Panc1 (cell line): ENCODE data around the gene CFH.
"Not testable (repeated sequence)": the region's sequence is repeated elsewhere in the genome, so short reads cannot be mapped to it uniquely, and the experiment has no call there.

ENCODE experiments used
- POLR2AphosphoS5 ChIP-seq: IDR thresholded peaks from 2 replicates; pipeline ENCODE4 v1.6.1; 2012; ENCODE audit warnings: mild to moderate bottlenecking, low read depth, low read length, moderate library complexity
- REST ChIP-seq, 2 experiments: IDR thresholded peaks; 2 replicates each; pipeline ENCODE4 v1.6.1; 2011 to 2012; ENCODE audit warnings: low read depth in 2 of 2, control low read depth in 1 of 2, low read length in 1 of 2, mild to moderate bottlenecking in 1 of 2, moderate library complexity in 1 of 2; ENCODE audit not compliant: insufficient read depth in 1 of 2
- SIN3A ChIP-seq: IDR thresholded peaks from 2 replicates; pipeline ENCODE4 v1.6.1; 2012; ENCODE audit warnings: low read depth, mild to moderate bottlenecking, low read length, moderate library complexity, borderline replicate concordance; ENCODE audit not compliant: insufficient read depth
- TCF7L2 ChIP-seq: IDR thresholded peaks from 2 replicates; pipeline ENCODE4 v1.6.1; 2011; ENCODE audit warnings: mild to moderate bottlenecking, low read depth, low read length, inconsistent platforms
- TF ChIP-seq, protein P1 (sequence below): fragments of 450-650 bp; IDR thresholded peaks from 2 replicates; pipeline ENCODE4 v1.5.1; 2017; ENCODE audit warnings: mild to moderate bottlenecking

DNA sequence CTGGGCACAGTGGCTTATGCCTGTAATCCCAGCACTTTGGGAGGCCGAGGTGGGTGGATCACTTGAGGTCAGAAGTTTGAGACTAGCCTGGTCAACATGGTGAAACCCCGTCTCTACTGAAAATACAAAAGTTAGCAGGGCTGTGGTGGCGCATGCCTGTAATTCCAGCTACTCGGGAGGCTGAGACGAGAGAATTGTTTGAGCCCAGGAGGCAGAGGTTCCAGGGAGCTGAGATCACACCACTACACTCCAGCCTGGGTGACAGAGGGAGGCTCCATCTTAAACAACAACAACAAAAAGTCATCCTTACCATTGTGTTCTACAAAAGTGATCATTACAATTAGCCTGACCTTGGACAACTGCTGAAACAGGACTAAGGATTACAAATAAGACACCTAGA is 12.6 kb upstream of the CFH start:
- TF ChIP-seq, protein P1, sequence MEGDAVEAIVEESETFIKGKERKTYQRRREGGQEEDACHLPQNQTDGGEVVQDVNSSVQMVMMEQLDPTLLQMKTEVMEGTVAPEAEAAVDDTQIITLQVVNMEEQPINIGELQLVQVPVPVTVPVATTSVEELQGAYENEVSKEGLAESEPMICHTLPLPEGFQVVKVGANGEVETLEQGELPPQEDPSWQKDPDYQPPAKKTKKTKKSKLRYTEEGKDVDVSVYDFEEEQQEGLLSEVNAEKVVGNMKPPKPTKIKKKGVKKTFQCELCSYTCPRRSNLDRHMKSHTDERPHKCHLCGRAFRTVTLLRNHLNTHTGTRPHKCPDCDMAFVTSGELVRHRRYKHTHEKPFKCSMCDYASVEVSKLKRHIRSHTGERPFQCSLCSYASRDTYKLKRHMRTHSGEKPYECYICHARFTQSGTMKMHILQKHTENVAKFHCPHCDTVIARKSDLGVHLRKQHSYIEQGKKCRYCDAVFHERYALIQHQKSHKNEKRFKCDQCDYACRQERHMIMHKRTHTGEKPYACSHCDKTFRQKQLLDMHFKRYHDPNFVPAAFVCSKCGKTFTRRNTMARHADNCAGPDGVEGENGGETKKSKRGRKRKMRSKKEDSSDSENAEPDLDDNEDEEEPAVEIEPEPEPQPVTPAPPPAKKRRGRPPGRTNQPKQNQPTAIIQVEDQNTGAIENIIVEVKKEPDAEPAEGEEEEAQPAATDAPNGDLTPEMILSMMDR: not testable (repeated sequence)
- TF ChIP-seq POLR2AphosphoS5; REST (IDR thresholded peaks at IDR 0.05; ENCODE audit: insufficient read depth in 1 of 2, low read depth in 2 of 2, low read length in 1 of 2); TCF7L2; SIN3A: not testable (repeated sequence)
